ENCODE measurements around the gene RBMS3.

DNA sequence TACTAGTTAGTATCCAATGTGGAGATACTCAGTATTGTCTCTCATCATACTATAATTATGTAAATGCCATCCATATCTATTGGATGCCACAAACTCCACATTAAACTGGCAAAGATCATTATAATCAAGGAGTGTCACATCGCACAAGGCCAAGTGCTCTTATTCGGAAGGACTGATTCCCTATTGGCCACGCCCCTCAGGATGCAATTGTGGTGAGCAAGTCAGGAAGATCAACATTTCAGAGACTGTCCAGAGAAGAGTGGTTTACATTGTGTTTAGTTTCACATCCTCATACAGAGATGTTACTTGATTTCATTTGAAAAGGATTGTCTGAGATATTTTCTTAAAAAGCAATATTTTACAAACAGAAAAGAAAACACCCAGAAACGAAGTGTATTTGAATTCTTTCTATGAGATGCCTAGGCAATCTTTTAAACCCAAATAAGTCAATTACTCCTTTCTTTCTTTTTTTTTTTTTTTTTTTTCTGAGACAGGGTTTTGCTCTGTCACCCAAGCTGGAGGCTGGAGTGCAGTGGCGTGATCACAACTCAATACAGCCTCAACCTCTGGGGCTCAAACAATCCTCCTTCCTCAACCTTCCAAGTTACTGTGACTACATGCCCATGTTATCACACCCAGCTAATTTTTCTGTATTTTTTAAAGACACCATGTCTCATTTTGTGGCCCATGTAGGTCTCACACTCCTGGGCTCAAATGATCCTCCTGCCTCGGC lies 369.1 kb downstream of the RBMS3 start:
- TF ChIP-seq CTCF (IDR thresholded peaks at IDR 0.05): no peak
- TF ChIP-seq POLR2A (IDR thresholded peaks at IDR 0.05): no peak

Measured in vagina (tissue), 2 donors.